ENCODE measurements around the gene C17orf100.

Gene C17orf100

DNA sequence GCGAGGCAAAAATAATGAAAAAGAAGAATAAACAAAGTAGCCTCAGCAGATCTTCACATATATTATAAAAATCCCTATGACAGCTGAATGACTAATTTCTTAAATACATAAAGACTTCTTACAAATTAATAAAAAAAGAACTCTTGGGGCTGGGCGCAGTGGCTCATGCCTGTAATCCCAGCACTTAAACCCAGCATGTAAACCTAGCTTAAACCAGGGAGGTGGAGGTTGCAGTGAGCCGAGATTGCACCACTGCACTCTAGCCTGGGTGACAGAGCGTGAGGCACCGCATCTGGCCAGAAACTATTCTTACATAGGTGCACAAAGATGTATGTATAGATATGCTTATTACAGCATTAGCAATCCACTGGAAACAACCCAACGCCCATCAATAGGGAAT is 27.7 kb downstream of the C17orf100 start:
- DNase-seq (ENCODE audit: low read depth, low spot score) = no peak
- no peaks in the 10 kb centered on the region for H3K9me3 ChIP-seq (ENCODE audit: control insufficient read depth, insufficient read depth, low read length)
- H3K4me3 ChIP-seq (ENCODE audit: low read length) = no peak overlapping the region
- WGBS (ENCODE audit: insufficient coverage, insufficient read length) = no CpG with 5 or more reads among the region's 6 CpGs
- H3K27ac ChIP-seq (ENCODE audit: low read length) = no peak overlapping the region
- no peaks in the 10 kb centered on the region for H3K36me3 ChIP-seq (ENCODE audit: control insufficient read depth, insufficient read depth, low read length)
- H3K4me1 ChIP-seq (ENCODE audit: control insufficient read depth, insufficient read depth, low read length) = no peaks in the 10 kb centered on the region
- no peaks in the 10 kb centered on the region for H3K27me3 ChIP-seq (ENCODE audit: control insufficient read depth, insufficient read depth, low read length)

DNA sequence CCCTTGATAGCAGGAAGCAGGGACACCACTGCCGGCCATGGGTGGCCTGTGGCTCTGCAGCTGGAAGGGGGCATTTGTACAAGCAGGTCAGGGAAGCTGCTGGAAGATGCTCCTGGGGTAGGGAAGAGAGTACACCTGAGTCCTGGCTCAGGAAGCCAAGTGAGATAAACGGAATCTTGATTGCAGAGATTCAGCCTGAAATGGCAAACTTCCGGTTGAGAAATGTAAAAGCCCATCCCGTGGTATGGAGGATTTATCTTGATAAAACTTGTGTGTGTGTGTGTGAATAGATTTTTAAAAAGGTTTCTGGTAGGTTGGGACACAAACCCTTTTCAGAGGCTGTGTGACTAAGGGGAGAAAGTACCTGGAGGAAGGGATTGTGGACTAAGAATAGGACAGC is 29.6 kb downstream of the C17orf100 start:
- no peak for DNase-seq (ENCODE audit: low read depth, low spot score)
- Histone ChIP-seq H3K4me1 (ENCODE audit: control insufficient read depth, insufficient read depth, low read length) (no peaks in the 10 kb centered on the region), H3K4me3 (ENCODE audit: low read length) (no peak overlapping the region), H3K27ac (ENCODE audit: low read length) (no peak overlapping the region), H3K27me3 (ENCODE audit: control insufficient read depth, insufficient read depth, low read length) (no peaks in the 10 kb centered on the region), H3K9me3 (ENCODE audit: control insufficient read depth, insufficient read depth, low read length) (no peaks in the 10 kb centered on the region), H3K36me3 (ENCODE audit: control insufficient read depth, insufficient read depth, low read length) (no peaks in the 10 kb centered on the region)
- whole genome bisulfite sequencing (ENCODE audit: insufficient coverage, insufficient read length) = no CpG with 5 or more reads among the region's 4 CpGs

- no peaks in the 10 kb centered on the region for H3K9me3 ChIP-seq (ENCODE audit: control insufficient read depth, insufficient read depth, low read length)
- no peaks in the 10 kb centered on the region for H3K4me1 ChIP-seq (ENCODE audit: control insufficient read depth, insufficient read depth, low read length)
- no peaks in the 10 kb centered on the region for H3K36me3 ChIP-seq (ENCODE audit: control insufficient read depth, insufficient read depth, low read length)
- no peaks in the 10 kb centered on the region for H3K27me3 ChIP-seq (ENCODE audit: control insufficient read depth, insufficient read depth, low read length)
- no peak overlapping the region for H3K4me3 ChIP-seq (ENCODE audit: low read length)
- H3K27ac ChIP-seq (ENCODE audit: low read length) = no peak overlapping the region
- no CpG with 5 or more reads among the region's 5 CpGs for WGBS (ENCODE audit: insufficient coverage, insufficient read length)
- no peak for DNase-seq (ENCODE audit: low read depth, low spot score)
Measured at GRCh38 chr17:6681671-6682070, 30.1 kb downstream of the C17orf100 start.

- no peaks in the 10 kb centered on the region for H3K27me3 ChIP-seq (ENCODE audit: control insufficient read depth, insufficient read depth, low read length)
- no peaks in the 10 kb centered on the region for H3K4me1 ChIP-seq (ENCODE audit: control insufficient read depth, insufficient read depth, low read length)
- DNase-seq (ENCODE audit: low read depth, low spot score) = no peak
- H3K36me3 ChIP-seq (ENCODE audit: control insufficient read depth, insufficient read depth, low read length) = no peaks in the 10 kb centered on the region
- H3K27ac ChIP-seq (ENCODE audit: low read length) = no peak overlapping the region
- WGBS (ENCODE audit: insufficient coverage, insufficient read length) = no CpG with 5 or more reads among the region's 4 CpGs
- H3K4me3 ChIP-seq (ENCODE audit: low read length) = no peak overlapping the region
- no peaks in the 10 kb centered on the region for H3K9me3 ChIP-seq (ENCODE audit: control insufficient read depth, insufficient read depth, low read length)
Measured at GRCh38 chr17:6682339-6682738, 30.8 kb downstream of the C17orf100 start.

- Histone ChIP-seq H3K27ac (ENCODE audit: low read length) (no peak overlapping the region), H3K36me3 (ENCODE audit: control insufficient read depth, insufficient read depth, low read length) (no peaks in the 10 kb centered on the region), H3K27me3 (ENCODE audit: control insufficient read depth, insufficient read depth, low read length) (no peaks in the 10 kb centered on the region), H3K4me3 (ENCODE audit: low read length) (no peak overlapping the region), H3K4me1 (ENCODE audit: control insufficient read depth, insufficient read depth, low read length) (no peaks in the 10 kb centered on the region), H3K9me3 (ENCODE audit: control insufficient read depth, insufficient read depth, low read length) (no peaks in the 10 kb centered on the region)
- no CpG with 5 or more reads among the region's 3 CpGs for WGBS (ENCODE audit: insufficient coverage, insufficient read length)
- DNase-seq (ENCODE audit: low read depth, low spot score) = no peak
Measured at GRCh38 chr17:6683081-6683684, 31.6 kb downstream of the C17orf100 start.

DNA sequence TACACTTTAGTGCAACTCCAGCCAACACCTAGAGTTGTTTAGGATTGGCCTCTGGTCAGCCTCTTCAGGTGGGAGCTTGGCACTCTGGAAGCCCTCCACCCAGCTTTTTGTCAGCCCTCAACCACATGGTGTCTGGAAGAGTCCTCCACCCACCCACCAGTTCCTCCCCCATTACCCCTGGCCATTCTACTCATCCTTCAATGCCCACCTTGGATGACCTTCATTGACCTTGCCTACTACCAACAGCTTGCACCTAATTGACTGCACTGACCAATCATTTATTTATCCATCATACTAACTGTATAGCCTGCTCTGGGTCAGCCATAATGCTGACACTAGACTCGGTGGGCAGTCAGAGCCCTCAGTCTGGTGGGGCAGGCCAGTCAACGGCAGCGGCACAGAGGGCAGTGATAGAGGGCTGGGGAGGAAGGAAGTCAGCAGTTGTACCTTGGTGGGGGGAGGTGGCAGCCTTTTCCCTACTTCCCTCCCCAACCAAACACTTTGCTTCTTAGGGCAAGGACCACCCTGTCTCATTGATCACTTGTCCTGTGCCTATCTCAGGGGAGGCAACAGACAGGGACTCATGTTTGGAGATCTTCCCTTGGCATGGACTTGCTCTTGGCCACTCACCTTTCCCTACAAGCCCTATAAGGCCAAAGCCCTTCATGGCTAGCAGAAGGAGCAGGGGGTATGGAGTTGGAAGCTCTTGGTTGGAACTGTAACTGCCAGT is 32.3 kb downstream of the C17orf100 start:
- no CpG with 5 or more reads among the region's 3 CpGs for WGBS (ENCODE audit: insufficient coverage, insufficient read length)
- H3K9me3 ChIP-seq (ENCODE audit: control insufficient read depth, insufficient read depth, low read length) = no peaks in the 10 kb centered on the region

DNA sequence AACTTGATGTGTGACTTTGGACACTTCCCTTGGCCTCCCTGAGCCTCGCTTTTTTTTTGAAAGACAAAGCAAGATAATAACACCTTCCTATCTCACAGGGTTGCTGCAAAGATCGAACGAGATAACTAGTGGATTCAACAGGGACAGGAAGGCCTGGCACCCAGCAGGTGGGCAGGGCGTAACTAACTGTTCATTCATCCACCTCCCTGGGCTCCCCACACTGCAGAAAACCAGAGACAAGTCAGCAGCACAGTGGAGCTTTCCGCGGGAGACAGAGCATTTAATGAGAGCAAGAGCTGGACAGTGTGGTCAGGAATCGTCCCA is 32.9 kb downstream of the C17orf100 start:
- WGBS (ENCODE audit: insufficient coverage, insufficient read length) = no CpG with 5 or more reads among the region's 7 CpGs
- no peak overlapping the region for H3K27ac ChIP-seq (ENCODE audit: low read length)
- no peaks in the 10 kb centered on the region for H3K4me1 ChIP-seq (ENCODE audit: control insufficient read depth, insufficient read depth, low read length)
- no peaks in the 10 kb centered on the region for H3K9me3 ChIP-seq (ENCODE audit: control insufficient read depth, insufficient read depth, low read length)
- H3K36me3 ChIP-seq (ENCODE audit: control insufficient read depth, insufficient read depth, low read length) = no peaks in the 10 kb centered on the region
- DNase-seq (ENCODE audit: low read depth, low spot score) = no peak
- H3K27me3 ChIP-seq (ENCODE audit: control insufficient read depth, insufficient read depth, low read length) = no peaks in the 10 kb centered on the region
- H3K4me3 ChIP-seq (ENCODE audit: low read length) = no peak overlapping the region

More for the DNA sequence above, 32.3 kb downstream of the C17orf100 start:
- H3K27ac ChIP-seq (ENCODE audit: low read length) = no peak overlapping the region
- H3K27me3 ChIP-seq (ENCODE audit: control insufficient read depth, insufficient read depth, low read length) = no peaks in the 10 kb centered on the region
- no peaks in the 10 kb centered on the region for H3K4me1 ChIP-seq (ENCODE audit: control insufficient read depth, insufficient read depth, low read length)
- no peaks in the 10 kb centered on the region for H3K36me3 ChIP-seq (ENCODE audit: control insufficient read depth, insufficient read depth, low read length)
- no peak overlapping the region for H3K4me3 ChIP-seq (ENCODE audit: low read length)
- no peak for DNase-seq (ENCODE audit: low read depth, low spot score)

DNA sequence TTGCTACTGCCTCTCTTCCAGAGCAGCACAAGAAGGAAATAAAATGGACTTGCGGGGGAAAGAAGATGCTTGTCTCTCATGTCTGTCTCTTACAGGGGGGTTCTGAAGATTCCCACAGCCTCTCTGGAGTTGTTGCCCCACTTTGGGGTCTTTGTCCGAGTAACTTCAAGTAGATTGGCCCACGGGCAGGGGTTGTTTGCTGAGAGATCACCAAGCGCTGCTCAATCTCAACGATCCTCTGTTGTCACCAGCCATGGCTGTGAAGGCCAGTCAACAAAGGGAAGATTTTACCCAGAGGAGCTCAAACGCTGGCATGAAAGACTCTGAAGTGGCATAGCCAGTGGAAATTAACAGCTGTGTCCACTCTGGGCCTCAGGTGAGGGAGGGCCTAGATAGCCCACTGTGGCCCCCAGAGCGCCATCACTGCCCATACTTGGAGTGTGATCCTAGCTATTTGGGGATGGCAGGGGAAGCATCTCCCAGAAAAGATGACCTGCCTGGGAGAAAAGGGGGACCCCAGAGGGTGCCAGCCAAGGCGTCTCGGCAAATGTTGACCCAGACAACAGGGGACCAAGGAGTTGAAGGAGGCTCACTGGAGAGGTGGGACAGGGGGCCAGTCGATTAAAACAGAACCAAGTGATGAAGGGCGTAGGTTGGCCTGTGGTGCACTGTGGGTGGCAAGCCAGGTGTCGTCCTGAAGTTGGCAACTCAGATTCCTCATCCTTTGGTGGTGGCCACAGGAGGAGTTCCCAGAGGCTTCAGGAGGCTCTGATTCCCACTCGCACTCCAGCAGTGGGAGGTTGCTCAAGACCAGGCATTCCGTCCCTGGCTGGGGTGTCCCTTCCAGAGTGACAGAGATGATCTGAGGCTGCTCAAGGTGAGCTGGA is 33.6 kb downstream of the C17orf100 start:
- no CpG with 5 or more reads among the region's 14 CpGs for WGBS (ENCODE audit: insufficient coverage, insufficient read length)
- Histone ChIP-seq H3K4me3 (ENCODE audit: low read length) (no peak overlapping the region), H3K27me3 (ENCODE audit: control insufficient read depth, insufficient read depth, low read length) (no peaks in the 10 kb centered on the region), H3K4me1 (ENCODE audit: control insufficient read depth, insufficient read depth, low read length) (no peaks in the 10 kb centered on the region), H3K27ac (ENCODE audit: low read length) (no peak overlapping the region), H3K36me3 (ENCODE audit: control insufficient read depth, insufficient read depth, low read length) (no peaks in the 10 kb centered on the region), H3K9me3 (ENCODE audit: control insufficient read depth, insufficient read depth, low read length) (no peaks in the 10 kb centered on the region)
- DNase-seq (ENCODE audit: low read depth, low spot score) = no peak

- DNase-seq (ENCODE audit: low read depth, low spot score) = no peak
- Histone ChIP-seq H3K36me3 (ENCODE audit: control insufficient read depth, insufficient read depth, low read length) (no peaks in the 10 kb centered on the region), H3K9me3 (ENCODE audit: control insufficient read depth, insufficient read depth, low read length) (no peaks in the 10 kb centered on the region), H3K27ac (ENCODE audit: low read length) (no peak overlapping the region), H3K4me3 (ENCODE audit: low read length) (no peak overlapping the region), H3K4me1 (ENCODE audit: control insufficient read depth, insufficient read depth, low read length) (no peaks in the 10 kb centered on the region), H3K27me3 (ENCODE audit: control insufficient read depth, insufficient read depth, low read length) (no peaks in the 10 kb centered on the region)
- no CpG with 5 or more reads among the region's 4 CpGs for WGBS (ENCODE audit: insufficient coverage, insufficient read length)
Measured at GRCh38 chr17:6686026-6686425, 34.5 kb downstream of the C17orf100 start.

DNA sequence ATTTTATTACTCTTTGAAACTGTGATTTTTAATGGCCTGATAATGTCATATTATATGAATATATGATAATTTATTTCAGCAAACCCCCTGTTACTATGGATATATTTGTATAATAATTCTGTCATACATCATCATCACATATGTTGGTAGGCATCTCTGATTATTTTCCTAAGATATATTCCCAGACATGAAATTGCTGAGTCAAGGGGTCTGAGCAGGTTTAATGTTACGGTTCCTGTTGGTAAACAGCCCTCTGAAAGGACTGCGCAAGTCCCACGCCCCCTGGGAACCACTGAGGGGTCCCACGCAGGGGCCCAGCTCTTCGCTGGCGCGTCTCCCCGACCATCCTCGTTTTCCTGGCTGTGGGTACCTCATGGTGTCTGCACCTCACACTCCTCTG is 37.4 kb downstream of the C17orf100 start:
- no peaks in the 10 kb centered on the region for H3K27me3 ChIP-seq (ENCODE audit: control insufficient read depth, insufficient read depth, low read length)
- no peaks in the 10 kb centered on the region for H3K36me3 ChIP-seq (ENCODE audit: control insufficient read depth, insufficient read depth, low read length)
- H3K4me1 ChIP-seq (ENCODE audit: control insufficient read depth, insufficient read depth, low read length) = no peaks in the 10 kb centered on the region
- H3K27ac ChIP-seq (ENCODE audit: low read length) = no peak overlapping the region
- DNase-seq (ENCODE audit: low read depth, low spot score) = no peak
- no peak overlapping the region for H3K4me3 ChIP-seq (ENCODE audit: low read length)
- no peaks in the 10 kb centered on the region for H3K9me3 ChIP-seq (ENCODE audit: control insufficient read depth, insufficient read depth, low read length)
- WGBS (ENCODE audit: insufficient coverage, insufficient read length) = no CpG with 5 or more reads among the region's 9 CpGs
